Suprapubic skin (tissue), 4 donors: Measurements from ENCODE around the gene CFD.

Experiments
- CTCF ChIP-seq, 2 donors: fragments of 200-600 bp in 1 of 2; fragments of 450-650 bp in 1 of 2; sonication (generic) in 1 of 2; IDR thresholded peaks; one replicate each; pipeline ENCODE4 v1.5.1; 2016 to 2019; ENCODE audit warnings: antibody characterized with exemption in 2 of 2, mild to moderate bottlenecking in 1 of 2, moderate library complexity in 1 of 2
- EP300 ChIP-seq: sonication (generic); formaldehyde crosslinking; IDR thresholded peaks from one replicate; pipeline ENCODE4 v1.6.1; 2017; ENCODE audit warnings: antibody characterized with exemption
- POLR2A ChIP-seq, 2 donors: fragments of 450-650 bp; IDR thresholded peaks; one replicate each; pipeline ENCODE4 v1.6.1; 2017; ENCODE audit warnings: antibody characterized with exemption in 2 of 2, mild to moderate bottlenecking in 2 of 2, moderate library complexity in 2 of 2
- POLR2AphosphoS5 ChIP-seq, 3 donors: sonication (generic); formaldehyde crosslinking; IDR thresholded peaks; one replicate each; pipeline ENCODE4 v1.6.1; 2017; ENCODE audit warnings: antibody characterized with exemption in 3 of 3

GRCh38 chr19:869245-870177, 10.0 kb downstream of the CFD start:
- TF ChIP-seq CTCF (IDR thresholded peaks at IDR 0.05) (no peak), POLR2A (IDR thresholded peaks at IDR 0.05) (no peak), POLR2AphosphoS5 (IDR thresholded peaks at IDR 0.05) (peak in 1 of 3 donors; percentile 7), EP300 (no peak)
